ENCODE measurements around the gene AACS.
"Not testable (repeated sequence)": the region's sequence is repeated elsewhere in the genome, so short reads cannot be mapped to it uniquely, and the experiment has no call there.

AACS gene

DNA sequence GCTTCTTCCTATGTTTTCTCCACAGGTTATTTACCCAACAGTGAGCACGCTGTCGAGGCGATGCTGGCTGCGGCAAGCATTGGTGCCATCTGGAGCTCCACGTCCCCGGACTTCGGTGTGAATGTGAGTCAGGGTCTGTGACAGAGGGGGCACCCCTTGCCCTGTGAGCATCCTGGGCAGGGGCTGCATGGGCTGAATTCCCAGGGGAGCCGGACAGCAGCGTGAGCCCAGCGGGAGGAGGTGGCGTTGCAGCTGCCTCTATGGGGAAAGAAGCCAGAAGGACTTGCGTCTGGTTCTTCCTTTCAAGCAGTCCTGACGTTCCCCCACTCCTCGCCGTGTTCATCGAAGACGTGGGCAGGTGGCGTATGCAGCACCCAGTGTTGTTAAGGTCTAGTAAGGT lies 26.2 kb downstream of the AACS start:
- DNase-seq: no peak

DNA sequence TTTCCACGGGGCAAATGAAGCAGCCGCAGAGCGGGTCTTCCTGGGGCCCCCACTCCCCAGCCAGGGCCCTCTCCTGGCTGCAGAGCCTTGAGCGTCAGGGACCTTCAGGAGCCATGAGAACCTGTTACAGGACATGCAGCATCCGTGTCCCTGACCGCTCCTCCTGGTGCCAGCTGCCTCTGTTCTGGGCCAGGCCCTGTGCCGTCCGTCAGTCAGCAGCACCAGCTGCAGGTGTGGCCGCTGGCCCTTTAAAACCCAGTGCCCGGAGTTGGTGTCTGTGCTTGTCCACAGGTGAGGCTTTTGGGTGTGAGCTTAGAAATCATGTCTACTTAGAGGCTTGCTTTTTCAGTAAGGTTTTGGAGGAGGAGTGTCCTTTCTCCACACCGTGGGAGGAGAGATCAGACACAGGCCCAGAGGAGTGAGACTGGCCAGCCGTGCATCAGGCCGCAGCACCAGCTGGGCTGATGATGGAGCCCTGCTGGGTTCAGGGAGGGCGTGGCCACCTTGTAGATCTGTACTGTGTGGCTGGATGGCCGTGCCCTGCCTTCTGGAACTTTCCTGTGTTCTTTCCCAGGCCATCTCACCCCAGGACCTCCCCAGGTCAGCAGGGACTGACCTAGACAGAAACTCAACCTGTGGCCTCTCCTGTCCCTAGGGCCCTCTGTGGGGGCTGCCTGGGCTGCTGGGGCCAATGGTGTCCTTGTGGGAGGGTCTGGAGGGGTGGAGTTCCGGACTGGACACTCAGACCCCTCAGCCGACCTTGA lies 27.1 kb downstream of the AACS start:
- DNase-seq: no peak

DNA sequence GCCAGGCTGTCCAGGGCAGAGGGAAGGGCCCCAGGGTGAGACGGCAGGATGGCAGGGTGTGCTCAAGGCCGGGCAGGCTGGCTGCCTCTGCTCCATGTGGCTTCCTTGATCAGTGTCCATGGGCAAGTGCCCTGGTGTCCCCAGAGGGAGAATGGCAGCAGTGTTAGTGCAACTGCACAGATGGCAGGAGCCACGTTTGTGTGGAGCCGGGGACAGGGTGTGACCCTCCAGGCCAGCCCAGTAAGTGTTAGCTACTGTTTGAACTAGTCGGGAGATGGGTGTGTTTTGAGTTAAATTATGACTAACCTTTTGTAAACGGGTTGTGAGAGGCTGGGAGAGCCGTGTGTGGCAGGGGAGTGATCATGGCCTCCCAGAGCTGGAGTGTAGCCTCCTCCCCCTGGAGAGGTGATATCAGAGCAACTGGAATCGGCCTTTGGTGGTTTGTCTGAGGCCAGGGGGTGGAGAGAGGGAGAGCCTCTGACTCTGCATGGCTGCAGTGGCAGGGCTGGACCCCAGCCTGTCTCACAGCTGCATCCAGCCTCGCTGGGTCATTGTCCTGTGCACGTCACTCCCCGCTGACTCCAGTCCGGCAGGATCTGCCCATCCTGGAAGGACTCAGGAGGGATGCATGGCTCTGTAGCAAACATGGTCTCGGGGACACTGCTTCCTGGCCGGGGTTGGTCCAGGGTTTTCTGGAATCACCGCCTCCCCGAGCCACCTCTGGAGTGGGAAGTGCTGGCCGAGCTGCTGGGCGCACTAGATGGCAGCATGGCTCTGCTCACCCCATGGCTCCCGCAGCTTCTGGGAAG lies 27.8 kb downstream of the AACS start:
- peak in 32 of 51 donors; percentile 8 to 73 (median 28) for DNase-seq

GRCh38 chr12:125093681-125094330 lies 28.6 kb downstream of the AACS start:
- peak in 1 of 51 donors; percentile 59 for DNase-seq

- DNase-seq: no peak
Measured at GRCh38 chr12:125096894-125097293, 31.7 kb downstream of the AACS start.

DNA sequence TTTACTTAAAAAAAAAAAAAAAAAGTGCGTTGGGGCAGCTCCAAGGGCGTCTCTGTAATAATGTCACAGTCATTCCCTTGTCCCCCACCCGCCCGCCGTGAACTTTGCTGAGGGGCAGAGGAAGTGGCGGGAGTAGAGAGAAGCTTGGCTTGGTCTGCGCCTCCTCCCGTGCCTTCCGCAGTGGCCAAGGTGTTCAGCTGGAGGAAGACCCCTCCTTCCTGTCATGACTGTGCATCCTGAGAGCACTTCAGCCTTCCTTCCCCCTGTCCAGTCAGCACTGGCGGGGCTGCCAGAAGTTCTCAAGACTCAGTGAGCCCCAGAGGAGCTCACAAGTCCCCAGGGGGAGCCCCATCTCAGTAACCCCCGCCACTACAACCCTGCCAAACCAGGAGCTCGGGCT lies 32.2 kb downstream of the AACS start:
- no peak for DNase-seq

- DNase-seq: no peak
Measured at GRCh38 chr12:125098676-125099408, 33.6 kb downstream of the AACS start.

GRCh38 chr12:125099409-125099782 lies 34.2 kb downstream of the AACS start:
- no peak for DNase-seq

- no peak for DNase-seq
Measured at GRCh38 chr12:125100551-125101434, 35.6 kb downstream of the AACS start.

- no peak for DNase-seq
Measured at GRCh38 chr12:125104982-125105381, 39.7 kb downstream of the AACS start.

- DNase-seq: no peak
Measured at GRCh38 chr12:125105600-125105999, 40.4 kb downstream of the AACS start.

- no peak for DNase-seq
Measured at GRCh38 chr12:125110641-125111360, 45.6 kb downstream of the AACS start.

DNA sequence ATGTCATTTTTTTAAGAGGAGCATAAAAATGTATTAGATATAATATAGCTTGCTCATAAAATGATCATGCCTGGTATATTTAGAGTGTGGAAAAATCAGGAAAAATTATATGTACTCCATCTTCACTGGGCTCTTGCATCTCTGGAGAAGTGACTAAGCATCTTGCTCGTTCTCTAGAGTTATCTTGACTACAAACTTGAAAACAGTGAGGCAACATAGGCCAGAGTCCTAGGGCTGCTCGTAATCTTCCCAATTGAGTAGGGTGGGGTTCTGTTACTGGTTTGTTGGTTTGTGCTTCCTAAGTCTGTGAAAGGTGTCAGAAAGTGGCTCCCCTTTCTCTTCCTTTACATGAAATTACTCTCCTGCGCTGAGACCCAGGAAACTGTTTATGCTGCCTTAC lies 46.2 kb downstream of the AACS start:
- no peak for DNase-seq

GRCh38 chr12:125112614-125113013 lies 47.4 kb downstream of the AACS start:
- DNase-seq: not testable (repeated sequence)

GRCh38 chr12:125113263-125113662 lies 48.0 kb downstream of the AACS start:
- DNase-seq: no peak

- no peak for DNase-seq
Measured at GRCh38 chr12:125113789-125114188, 48.6 kb downstream of the AACS start.

GRCh38 chr12:125114365-125115141 lies 49.3 kb downstream of the AACS start:
- DNase-seq: no peak

- DNase-seq: no peak
Measured at GRCh38 chr12:125120566-125120965, 55.3 kb downstream of the AACS start.

DNA sequence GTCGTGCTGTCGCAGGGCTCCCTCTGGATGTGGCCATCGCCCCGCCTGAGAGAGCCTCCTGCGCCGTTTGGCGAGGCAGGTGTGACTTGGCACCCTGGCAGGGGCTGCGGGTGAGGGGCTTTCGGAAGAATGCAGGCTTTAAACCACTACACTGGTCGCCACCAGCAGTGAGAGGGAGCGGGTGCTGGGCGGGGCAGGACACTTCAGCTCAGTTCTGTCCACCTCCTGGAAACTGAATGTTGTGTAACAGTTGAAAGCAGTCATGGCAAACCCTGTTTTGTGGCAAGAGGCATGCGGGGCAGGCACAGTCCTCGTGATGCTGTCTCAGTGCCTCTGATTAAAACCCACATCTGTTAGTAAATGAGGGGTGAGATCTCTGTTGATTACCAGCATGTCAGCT lies 55.9 kb downstream of the AACS start:
- DNase-seq: no peak
